Naive B cell (primary cell): ENCODE measurements around the gene RPS21. TPM values are rescaled to one million over a fixed set of nuclear protein-coding genes. Genes with fewer than 3 reads are reported as not detected.

Source experiments
- ATAC-seq, 2 donors: fragments of 150-1000 bp; cut with Tn5 transposase; 2 replicates each; pipeline ENCODE4 v1.10.0; 2021; ENCODE audit warnings: low read depth in 2 of 2, mild to moderate bottlenecking in 2 of 2, moderate library complexity in 2 of 2
- DNase-seq: peaks from one replicate; pipeline ENCODE4 v3.0.0; 2022
- H3K27ac Mint-ChIP-seq, 6 donors: one replicate each; pipeline ENCODE4 v1.8.0; 2020 to 2022; ENCODE audit warnings: mild to moderate bottlenecking in 6 of 6, mixed read lengths in 6 of 6, moderate library complexity in 5 of 6, inconsistent platforms in 2 of 6
- H3K27me3 Mint-ChIP-seq, 3 donors: one replicate each; pipeline ENCODE4 v1.8.0; 2021 to 2022; ENCODE audit warnings: mixed read lengths in 3 of 3, mild to moderate bottlenecking in 1 of 3
- H3K36me3 Mint-ChIP-seq, 2 donors: one replicate each; pipeline ENCODE4 v1.8.0; 2020 to 2022; ENCODE audit warnings: mixed read lengths in 2 of 2, inconsistent platforms in 1 of 2, mild to moderate bottlenecking in 1 of 2
- H3K4me1 Mint-ChIP-seq, 3 donors: one replicate each; pipeline ENCODE4 v1.8.0; 2020 to 2022; ENCODE audit warnings: mixed read lengths in 3 of 3, inconsistent platforms in 1 of 3, mild to moderate bottlenecking in 1 of 3, moderate library complexity in 1 of 3
- H3K4me3 Mint-ChIP-seq, 8 donors: one replicate each; pipeline ENCODE4 v1.8.0; 2020 to 2022; ENCODE audit warnings: mild to moderate bottlenecking in 8 of 8, mixed read lengths in 8 of 8, moderate library complexity in 8 of 8, inconsistent platforms in 2 of 8
- H3K9me3 Mint-ChIP-seq, 7 donors: one replicate each; pipeline ENCODE4 v1.8.0; 2020 to 2022; ENCODE audit warnings: mixed read lengths in 7 of 7, mild to moderate bottlenecking in 5 of 7, inconsistent platforms in 2 of 7, moderate library complexity in 1 of 7
- polyA plus RNA-seq, 6 donors: library from polyadenylated mRNA; unstranded; fragments of 300-500 nt; fragmentation: Illumina TruSeq; gene quantifications; one replicate each; pipeline ENCODE4 v1.2.3, GENCODE V29; 2021; ENCODE audit warnings: low read depth in 6 of 6

RPS21 gene
- polyA plus RNA-seq, 6 donors from 2014 or later, result 1,712 to 3,127 (median 2,557) TPM

DNA sequence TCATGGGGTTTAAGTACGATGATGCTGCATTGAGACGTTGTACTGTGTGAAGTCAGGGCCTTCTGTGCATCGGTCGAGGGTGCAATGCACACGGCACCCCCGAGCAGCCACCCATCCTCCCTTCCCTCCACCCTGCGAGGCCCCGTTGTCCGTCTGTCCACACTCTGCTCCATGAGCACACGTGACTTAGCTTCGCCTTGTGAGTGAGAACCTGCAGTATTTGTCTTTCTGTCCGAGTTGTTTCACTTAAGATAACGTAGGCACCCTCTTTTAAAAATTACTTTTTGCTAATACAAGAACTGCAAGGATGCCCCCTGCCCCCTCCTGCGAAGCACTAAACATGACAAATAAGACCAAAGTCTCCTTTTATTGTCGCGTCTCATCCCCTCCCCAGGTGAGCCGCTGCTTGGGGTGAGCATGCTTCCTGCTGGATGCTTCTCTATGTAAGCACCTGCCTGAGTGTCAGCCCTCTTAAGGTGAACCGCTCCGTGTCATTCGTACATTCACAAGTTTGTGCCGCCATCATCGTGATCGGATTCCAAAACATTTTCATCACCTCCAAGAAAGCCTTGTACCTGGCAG is 44.1 kb downstream of the RPS21 start:
- H3K36me3 Mint-ChIP-seq, result no peaks in the 10 kb centered on the region
- no peak overlapping the region for H3K27ac Mint-ChIP-seq
- no peaks in the 10 kb centered on the region for H3K4me1 Mint-ChIP-seq
- no peak overlapping the region for H3K4me3 Mint-ChIP-seq
- H3K27me3 Mint-ChIP-seq, result peaks cover 22 to 66% (median 43%) of the 10 kb centered on the region in 3 donors
- ATAC-seq, result no peak
- DNase-seq, result no peak
- no peaks in the 10 kb centered on the region for H3K9me3 Mint-ChIP-seq

GRCh38 chr20:62433658-62434497 is 47.0 kb downstream of the RPS21 start:
- ATAC-seq, result no peak
- no peak overlapping the region for H3K4me3 Mint-ChIP-seq

DNA sequence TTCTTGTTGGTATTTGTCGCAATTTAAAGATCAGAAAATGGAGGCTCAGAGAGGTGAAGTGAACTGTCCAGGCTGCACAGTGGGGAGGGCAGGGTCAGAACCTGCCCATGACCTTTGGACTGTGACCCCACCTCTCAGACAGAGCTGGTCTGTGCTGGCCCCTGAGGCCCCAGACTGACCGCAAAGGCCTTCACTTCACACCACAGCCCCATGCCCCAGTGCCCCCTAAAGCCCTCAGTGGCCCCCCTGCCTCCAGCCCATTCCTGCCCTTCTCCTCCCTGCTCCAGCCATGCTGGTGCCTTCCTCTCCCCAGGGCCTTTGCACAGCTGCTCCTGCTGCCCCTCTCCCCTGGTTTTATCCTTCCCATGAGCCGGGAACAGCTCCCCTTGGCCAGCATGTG is 49.8 kb downstream of the RPS21 start:
- H3K4me3 Mint-ChIP-seq, result no peak overlapping the region
- H3K4me1 Mint-ChIP-seq, result peaks cover 4 to 7% (median 6%) of the 10 kb centered on the region in 3 donors
- peak overlapping the region in 1 of 6 donors; percentile 48 for H3K27ac Mint-ChIP-seq
- no peaks in the 10 kb centered on the region for H3K36me3 Mint-ChIP-seq
- ATAC-seq (no peak), DNase-seq (no peak)
- H3K27me3 Mint-ChIP-seq, result peaks cover 15 to 68% (median 50%) of the 10 kb centered on the region in 3 donors
- H3K9me3 Mint-ChIP-seq, result peaks cover 0 to 2% (median 0%) of the 10 kb centered on the region in 7 donors

More at GRCh38 chr20:62433658-62434497, 47.0 kb downstream of the RPS21 start:
- Mint-ChIP-seq H3K4me1 (no peaks in the 10 kb centered on the region), H3K9me3 (peaks cover 0 to 2% (median 0%) of the 10 kb centered on the region in 7 donors), H3K36me3 (no peaks in the 10 kb centered on the region), H3K27ac (no peak overlapping the region), H3K27me3 (peaks cover 22 to 83% (median 59%) of the 10 kb centered on the region in 3 donors)
- DNase-seq, result no peak

DNA sequence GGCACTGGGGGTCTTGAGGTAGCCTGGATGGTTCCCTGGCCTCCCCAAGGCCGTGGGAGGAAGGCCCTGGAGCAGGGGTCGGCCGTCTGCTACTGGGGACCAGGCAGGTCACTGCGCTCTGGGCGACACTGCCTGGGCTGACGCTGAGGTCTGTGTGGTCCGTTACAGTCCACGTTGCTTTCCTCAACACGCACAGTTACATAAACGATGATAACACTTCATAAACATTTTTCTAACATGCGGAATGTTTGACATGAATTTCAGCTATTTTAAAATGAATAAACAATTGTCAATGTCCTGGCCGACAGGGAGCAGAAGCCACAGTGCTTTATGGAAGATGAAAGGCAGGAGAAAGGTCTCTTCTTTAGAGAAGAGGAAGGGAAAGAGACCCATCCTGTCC is 50.6 kb downstream of the RPS21 start:
- DNase-seq (no peak), ATAC-seq (no peak)
- peaks cover 0 to 2% (median 0%) of the 10 kb centered on the region in 7 donors for H3K9me3 Mint-ChIP-seq
- no peaks in the 10 kb centered on the region for H3K36me3 Mint-ChIP-seq
- peak overlapping the region in 1 of 6 donors; percentile 54 for H3K27ac Mint-ChIP-seq
- peaks cover 15 to 65% (median 50%) of the 10 kb centered on the region in 3 donors for H3K27me3 Mint-ChIP-seq
- no peak overlapping the region for H3K4me3 Mint-ChIP-seq
- H3K4me1 Mint-ChIP-seq, result peaks cover 4 to 7% (median 6%) of the 10 kb centered on the region in 3 donors

DNA sequence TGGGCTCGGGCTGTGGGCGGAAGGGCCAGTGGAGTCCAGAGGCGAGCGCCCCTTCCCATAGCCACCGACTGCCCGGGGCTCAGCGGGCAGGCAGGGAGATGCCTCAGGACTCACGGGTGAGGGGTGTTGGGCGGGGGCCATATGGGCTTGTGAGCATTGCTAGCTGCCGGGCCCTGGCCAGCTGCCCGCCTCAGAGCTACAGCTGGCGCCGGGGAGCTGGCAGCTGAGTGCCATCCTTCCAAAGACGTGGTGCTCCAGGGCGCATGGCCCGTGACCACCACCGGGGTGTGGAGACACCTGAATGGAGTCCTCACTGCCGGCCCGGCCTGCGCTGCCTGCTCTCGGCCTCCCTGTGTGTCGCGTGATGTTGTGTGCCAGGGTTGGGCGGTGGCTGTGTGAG is 51.0 kb downstream of the RPS21 start:
- Mint-ChIP-seq H3K9me3 (peaks cover 0 to 2% (median 0%) of the 10 kb centered on the region in 7 donors), H3K36me3 (no peaks in the 10 kb centered on the region), H3K4me3 (no peak overlapping the region), H3K27me3 (peaks cover 19 to 64% (median 50%) of the 10 kb centered on the region in 3 donors), H3K27ac (peak overlapping the region in 1 of 6 donors; percentile 54), H3K4me1 (peaks cover 4 to 7% (median 6%) of the 10 kb centered on the region in 3 donors)
- no peak for ATAC-seq
- DNase-seq, result no peak

Other genes starting within 250 kb of the RPS21 start
- 100 to 1,000 TPM; 367 to 572 (median 436) TPM for gene PSMA7, start 243.7 kb upstream of the RPS21 start, polyA plus RNA-seq
- gene SS18L1, start 243.3 kb upstream of the RPS21 start, polyA plus RNA-seq, result 1 to 10 TPM in 3 of 6 donors, under 1 TPM in 2, not detected in 1; 0.41 to 1.7 (median 1.2) TPM
- 10 to 100 TPM; 12.7 to 19.1 (median 16.3) TPM for gene MTG2, start 204.1 kb upstream of the RPS21 start, polyA plus RNA-seq
- not detected for gene HRH3, start 166.8 kb upstream of the RPS21 start, polyA plus RNA-seq
- 10 to 100 TPM; 15.8 to 29.5 (median 17.7) TPM for gene OSBPL2, start 148.6 kb upstream of the RPS21 start, polyA plus RNA-seq
- 100 to 1,000 TPM in 2 of 6 donors, 10 to 100 TPM in 4; 75.6 to 111 (median 89.0) TPM for gene ADRM1, start 84.1 kb upstream of the RPS21 start, polyA plus RNA-seq
- gene LAMA5, start 19.8 kb upstream of the RPS21 start, polyA plus RNA-seq, result 10 to 100 TPM in 1 of 6 donors, 1 to 10 TPM in 4, under 1 TPM in 1; 0.50 to 11.9 (median 6.1) TPM
- 1 to 10 TPM in 4 of 6 donors, under 1 TPM in 1, not detected in 1; 1.00 to 3.3 (median 1.2) TPM for gene CABLES2, start 20.2 kb downstream of the RPS21 start, polyA plus RNA-seq
- not detected for gene RBBP8NL, start 40.4 kb downstream of the RPS21 start, polyA plus RNA-seq
- gene GATA5, start 88.9 kb downstream of the RPS21 start, polyA plus RNA-seq, result not detected